Adipose tissue (tissue), 3 donors: Measurements from ENCODE around the gene CROT. TPM values are rescaled to one million over a fixed set of nuclear protein-coding genes. Genes with fewer than 3 reads are reported as not detected.

ENCODE experiments used
- polyA plus RNA-seq, 3 donors: library from polyadenylated mRNA; stranded (reverse); fragments of 200-250 nt; gene quantifications; one replicate each; pipeline ENCODE4 v1.2.3, GENCODE V29; 2013
- donor health status: healthy with polysubstance abuse.
- donor health status: Bipolar disorder and iron deficiency.
- donor health status: healthy.

The CROT gene
- polyA plus RNA-seq, 3 donors = 3.0 to 6.4 (median 3.2) TPM

Other genes starting within 250 kb of the CROT start
- 10 to 100 TPM; 16.1 to 28.1 (median 24.3) TPM for gene DMTF1, start 193.2 kb upstream of the CROT start, polyA plus RNA-seq
- 10 to 100 TPM; 22.5 to 36.7 (median 26.6) TPM for gene TMEM243, start 125.9 kb upstream of the CROT start, polyA plus RNA-seq
- under 1 TPM in 2 of 3 donors, not detected in 1; 0.06 to 0.27 TPM for gene ABCB4, start 130.0 kb downstream of the CROT start, polyA plus RNA-seq